Stimulated activated CD8-positive, alpha-beta memory T cell treated with anti-CD3 and anti-CD28 coated beads, Interleukin-15, amount 100 ng/mL, for 4 hours (primary cell): ENCODE data around the gene GFY.
"Not testable (repeated sequence)": the region's sequence is repeated elsewhere in the genome, so short reads cannot be mapped to it uniquely, and the experiment has no call there.

Experiments
- DNase-seq, 2 donors: peaks; one replicate each; pipeline ENCODE4 v3.0.0-alpha.2; 2020; ENCODE audit warnings: low read depth in 2 of 2

GFY gene

DNA sequence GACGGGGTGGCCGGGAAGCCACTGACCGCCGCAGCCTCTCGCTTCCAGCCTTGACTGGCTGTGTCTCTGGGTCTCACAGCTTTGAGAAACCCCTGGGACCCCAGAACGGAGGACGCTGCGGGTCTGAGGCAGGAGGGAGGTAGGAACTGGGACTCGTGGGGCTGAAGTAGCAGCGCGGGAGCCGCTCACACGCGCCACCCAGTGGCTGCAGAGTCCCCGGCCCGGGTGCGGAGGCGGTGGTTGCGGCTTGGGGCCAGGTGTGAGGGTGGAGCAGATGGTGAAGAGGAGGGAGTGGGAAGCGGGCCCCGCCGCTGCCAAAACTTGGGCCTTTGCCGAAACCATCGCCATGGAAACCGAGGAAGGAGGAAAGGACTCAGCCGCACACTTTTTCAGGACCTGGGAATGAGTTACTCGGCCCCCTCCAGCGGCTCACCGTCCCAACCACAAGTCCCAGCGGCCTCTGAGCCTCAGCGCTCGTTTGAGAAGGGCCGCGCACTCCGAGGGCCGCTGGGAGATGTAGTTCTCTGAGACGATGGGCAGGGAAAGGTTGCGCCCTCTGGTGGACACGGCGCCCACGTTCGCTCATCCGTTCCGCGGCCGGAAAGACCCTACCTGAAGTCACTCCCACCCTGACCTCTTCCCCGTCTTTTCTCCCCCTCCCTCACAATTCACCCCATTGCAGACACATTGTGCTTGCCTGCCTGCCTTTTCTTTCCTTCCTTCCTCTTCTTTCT lies 18.3 kb downstream of the GFY start:
- peak; percentile 86 to 87 for DNase-seq

GRCh38 chr19:49444100-49444700 lies 19.0 kb downstream of the GFY start:
- not testable (repeated sequence) for DNase-seq

- DNase-seq = no peak
Observed at GRCh38 chr19:49445997-49446396, 20.8 kb downstream of the GFY start.

DNA sequence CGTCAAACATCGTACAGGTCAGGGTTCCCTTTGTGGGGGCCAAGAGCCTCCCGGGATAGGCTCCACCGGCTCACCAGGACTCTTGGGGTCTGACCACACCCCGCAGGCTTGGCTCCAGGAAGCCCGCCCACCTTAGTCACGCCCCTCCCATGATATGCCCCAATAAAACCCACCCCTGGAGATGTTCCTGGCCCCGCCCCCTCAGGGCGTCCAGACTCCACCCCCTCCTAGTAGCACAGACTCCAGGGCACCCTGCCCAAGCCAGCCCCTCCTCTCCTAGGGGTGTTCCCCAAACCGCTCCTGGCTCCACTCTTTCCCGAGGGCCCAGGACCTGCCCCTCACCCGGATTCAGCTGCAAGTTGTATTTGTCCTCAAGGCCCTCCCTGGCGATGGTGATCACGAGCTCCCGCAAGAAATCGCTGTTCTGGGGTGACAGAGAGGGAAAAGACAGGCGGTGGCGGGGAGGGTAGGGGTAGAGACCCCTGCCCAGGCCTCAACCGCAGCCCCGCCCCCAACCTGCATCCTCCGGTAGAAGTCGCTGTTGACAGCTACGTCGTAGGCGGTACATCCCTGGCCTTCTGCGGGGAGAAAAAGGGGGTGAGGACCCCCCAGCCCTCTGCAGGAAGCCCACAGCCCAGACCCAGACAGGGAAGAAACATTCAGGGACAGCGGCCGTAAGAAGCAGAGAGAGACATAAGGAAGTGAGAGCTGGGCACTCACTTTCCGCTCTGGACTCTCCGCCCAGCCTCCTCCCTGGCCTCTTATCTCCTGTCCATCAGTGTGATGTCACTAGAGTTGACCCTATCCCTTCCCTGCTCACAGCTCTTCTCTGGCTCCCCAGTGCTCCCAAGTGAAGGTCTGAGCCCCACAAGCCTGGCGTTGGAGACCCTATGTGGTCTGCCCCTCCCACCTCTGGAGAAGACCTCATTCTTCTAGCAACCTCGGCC lies 22.6 kb downstream of the GFY start:
- DNase-seq = no peak

DNA sequence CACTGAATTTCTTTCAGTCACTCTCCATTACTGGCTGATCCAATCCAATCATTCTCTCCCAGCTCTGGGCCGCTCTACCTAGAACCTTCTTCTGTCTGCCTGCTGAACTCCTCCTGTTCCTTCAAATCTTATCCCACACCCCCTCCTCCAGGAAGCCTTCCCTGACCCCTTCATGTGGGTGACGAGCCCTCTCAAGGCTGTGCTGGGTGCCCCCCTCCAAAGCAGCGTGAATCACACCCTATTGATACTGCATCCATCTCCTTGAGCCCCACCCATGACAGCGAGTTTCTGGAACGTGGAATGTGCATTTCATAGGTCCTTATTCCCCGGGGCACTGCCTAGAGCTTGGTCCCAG lies 23.2 kb downstream of the GFY start:
- no peak for DNase-seq

DNA sequence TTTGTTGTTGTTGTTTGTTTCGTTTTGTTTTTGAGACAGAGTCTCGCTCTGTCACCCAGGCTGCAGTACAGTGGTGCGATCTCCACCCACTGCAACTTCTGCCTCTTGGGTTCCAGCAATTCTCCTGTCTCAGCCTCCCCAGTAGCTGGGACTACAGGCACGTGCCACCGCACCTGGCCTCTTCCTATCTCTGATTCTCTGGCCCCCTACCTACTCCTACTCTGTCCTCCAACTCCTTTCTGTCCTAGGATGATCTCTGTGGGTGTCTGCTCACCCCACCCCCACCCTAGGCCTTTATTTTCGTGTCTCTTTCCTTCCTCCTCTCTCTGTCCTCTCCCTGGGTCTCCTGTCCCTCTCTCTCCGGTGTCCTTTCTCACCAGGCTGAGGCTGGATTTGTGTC lies 25.2 kb downstream of the GFY start:
- no peak for DNase-seq

- peak; percentile 85 to 94 for DNase-seq
Observed at GRCh38 chr19:49451430-49452181, 26.4 kb downstream of the GFY start, which contains the start of gene PIH1D1. PIH1D1 (minus strand) TSS chr19:49451814; CDS start chr19:49451574, 240 bp downstream.

- DNase-seq = peak; percentile 95 to 96
Observed at GRCh38 chr19:49453013-49453756, 28.0 kb downstream of the GFY start, which contains the start of gene ALDH16A1. ALDH16A1 (plus strand) TSS chr19:49453225; CDS start chr19:49453332, 107 bp downstream.

DNA sequence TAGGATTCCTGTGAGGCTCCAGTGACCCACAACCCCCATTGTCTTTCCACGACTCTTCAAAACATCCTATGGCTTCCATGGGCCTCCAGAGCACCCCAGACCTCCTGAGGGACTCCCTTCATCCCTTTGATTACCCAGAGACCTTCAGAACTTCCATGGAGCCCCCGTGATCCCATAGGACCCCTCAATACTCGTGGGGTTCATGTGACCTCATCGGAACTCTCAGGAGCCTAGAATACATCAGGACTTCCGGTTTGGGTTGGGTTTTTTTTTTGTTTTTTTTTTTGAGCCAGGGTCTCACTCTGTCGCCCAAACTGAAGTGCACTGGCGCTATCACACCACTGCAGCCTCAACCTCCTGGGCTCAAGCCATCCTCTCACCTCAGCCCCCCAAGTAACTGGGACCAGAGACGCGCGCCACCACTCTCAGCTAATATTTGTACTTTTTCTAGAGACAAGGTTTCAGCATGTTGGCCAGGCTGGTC lies 28.6 kb downstream of the GFY start:
- no peak for DNase-seq

DNA sequence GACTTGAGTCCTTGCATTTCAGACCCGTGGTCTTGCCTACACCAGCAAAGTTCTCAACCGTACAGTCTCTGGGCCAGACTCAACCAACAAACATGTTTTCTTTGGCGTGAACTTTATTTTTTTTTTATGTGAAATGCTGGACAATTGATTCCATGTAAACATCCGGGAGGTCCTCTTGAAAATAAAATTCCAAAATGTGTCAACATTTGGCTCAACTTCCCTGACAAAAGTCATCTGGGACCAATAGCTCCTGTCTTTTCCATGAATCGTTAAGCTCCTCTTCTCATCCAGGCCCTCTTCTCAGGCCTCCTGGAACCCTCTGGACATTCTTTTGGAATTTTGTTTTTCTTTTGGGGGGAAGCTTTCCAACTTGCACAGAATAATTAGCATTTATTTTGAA lies 30.6 kb downstream of the GFY start:
- no peak for DNase-seq

DNA sequence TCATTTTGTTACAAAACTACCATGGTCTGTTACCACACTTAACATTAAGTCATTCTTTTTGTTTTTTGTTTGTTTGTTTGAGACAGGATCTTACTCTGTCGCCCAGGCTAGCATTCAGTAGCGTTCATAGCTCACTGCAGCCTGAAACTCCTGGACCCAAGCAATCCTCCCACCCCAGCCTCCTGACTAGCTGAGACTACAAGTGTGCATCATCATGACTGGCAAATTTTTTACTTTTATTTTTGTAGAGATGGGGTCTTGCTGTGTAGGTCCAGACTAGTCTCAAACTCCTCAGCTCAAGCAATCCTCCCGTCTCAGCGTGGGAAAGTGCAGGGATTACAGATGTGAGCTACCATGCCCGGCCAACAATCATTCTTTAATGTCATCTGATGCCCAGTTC lies 31.1 kb downstream of the GFY start:
- DNase-seq = no peak

GRCh38 chr19:49458567-49458903 lies 33.3 kb downstream of the GFY start:
- DNase-seq = no peak

DNA sequence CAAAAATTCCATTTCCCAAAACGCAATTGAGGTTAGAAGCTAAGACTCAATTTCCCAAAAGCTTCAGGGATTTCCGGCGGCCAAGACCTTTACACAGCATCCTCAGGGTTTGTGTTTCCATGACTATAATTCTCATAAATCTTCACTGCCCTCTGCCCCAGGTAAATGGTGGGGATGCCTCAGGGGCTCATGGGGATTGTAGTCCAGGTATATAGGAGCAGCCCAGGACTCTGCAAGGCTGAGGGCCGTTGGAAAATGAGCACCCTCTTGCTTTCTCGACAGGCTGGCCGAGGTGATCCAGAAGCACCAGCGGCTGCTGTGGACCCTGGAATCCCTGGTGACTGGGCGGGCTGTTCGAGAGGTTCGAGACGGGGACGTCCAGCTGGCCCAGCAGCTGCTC lies 34.2 kb downstream of the GFY start:
- DNase-seq = no peak

DNA sequence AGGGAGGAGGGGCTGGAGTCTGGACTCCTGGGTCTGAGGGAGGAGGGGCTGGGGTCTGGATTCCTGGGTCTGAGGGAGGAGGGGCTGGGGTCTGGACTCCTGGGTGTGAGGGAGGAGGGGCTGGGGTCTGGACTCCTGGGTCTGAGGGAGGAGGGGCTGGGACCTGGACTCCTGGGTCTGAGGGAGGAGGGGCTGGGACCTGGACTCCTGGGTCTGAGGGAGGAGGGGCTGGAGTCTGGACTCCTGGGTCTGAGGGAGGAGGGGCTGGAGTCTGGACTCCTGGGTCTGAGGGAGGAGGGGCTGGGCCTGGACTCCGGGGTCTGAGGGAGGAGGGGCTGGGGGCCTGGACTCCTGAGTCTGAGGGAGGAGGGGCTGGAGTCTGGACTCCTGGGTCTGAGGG lies 35.9 kb downstream of the GFY start:
- DNase-seq = not testable (repeated sequence)

DNA sequence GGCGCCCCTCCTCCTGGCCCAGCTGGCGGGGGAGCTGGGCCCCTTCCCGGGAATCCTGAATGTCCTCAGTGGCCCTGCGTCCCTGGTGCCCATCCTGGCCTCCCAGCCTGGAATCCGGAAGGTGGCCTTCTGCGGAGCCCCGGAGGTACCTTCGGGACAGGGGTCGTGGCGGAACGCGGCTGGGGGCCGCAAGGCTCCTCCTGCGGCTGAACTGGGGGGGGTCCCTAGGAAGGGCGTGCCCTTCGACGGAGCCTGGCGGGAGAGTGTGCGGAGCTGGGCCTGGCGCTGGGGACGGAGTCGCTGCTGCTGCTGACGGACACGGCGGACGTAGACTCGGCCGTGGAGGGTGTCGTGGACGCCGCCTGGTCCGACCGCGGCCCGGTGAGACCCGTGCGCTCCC lies 36.5 kb downstream of the GFY start:
- DNase-seq = no peak

DNA sequence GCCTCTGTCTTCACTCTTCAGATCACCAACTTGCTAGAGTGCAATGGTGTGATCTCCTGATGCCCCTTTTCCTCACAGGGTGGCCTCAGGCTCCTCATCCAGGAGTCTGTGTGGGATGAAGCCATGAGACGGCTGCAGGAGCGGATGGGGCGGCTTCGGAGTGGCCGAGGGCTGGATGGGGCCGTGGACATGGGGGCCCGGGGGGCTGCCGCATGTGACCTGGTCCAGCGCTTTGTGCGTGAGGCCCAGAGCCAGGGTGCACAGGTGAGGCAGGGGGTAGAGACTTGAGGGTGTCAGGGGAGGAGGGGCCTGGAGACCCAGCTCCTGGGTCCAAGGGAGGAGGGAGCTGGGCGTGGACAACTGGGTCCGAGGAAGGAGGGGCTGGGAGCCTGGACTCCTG lies 37.3 kb downstream of the GFY start:
- no peak for DNase-seq

- DNase-seq = no peak
Observed at GRCh38 chr19:49463960-49464740, 39.0 kb downstream of the GFY start.

- no peak for DNase-seq
Observed at GRCh38 chr19:49465371-49465770, 40.2 kb downstream of the GFY start.

GRCh38 chr19:49468199-49468598 lies 43.0 kb downstream of the GFY start:
- no peak for DNase-seq
